Colonic mucosa (tissue), 4 donors: ENCODE results near the gene ORAI3. TPM values are rescaled to one million over a fixed set of nuclear protein-coding genes. Genes with fewer than 3 reads are reported as not detected.

Experiments used
- DNase-seq: peaks from one replicate; pipeline ENCODE4 v3.0.0-alpha.2; 2020
- H3K27ac ChIP-seq: fragments of 200-600 bp; one replicate; pipeline ENCODE4 v1.8.0; 2021
- H3K27me3 ChIP-seq: fragments of 200-600 bp; one replicate; pipeline ENCODE4 v1.8.0; 2021
- H3K36me3 ChIP-seq: fragments of 200-600 bp; one replicate; pipeline ENCODE4 v1.8.0; 2021
- H3K4me1 ChIP-seq: fragments of 200-600 bp; one replicate; pipeline ENCODE4 v1.8.0; 2021; ENCODE audit warnings: mild to moderate bottlenecking
- H3K4me3 ChIP-seq: fragments of 200-600 bp; one replicate; pipeline ENCODE4 v1.8.0; 2021
- H3K9ac ChIP-seq, 2 donors: one replicate each; pipeline ENCODE4 v1.7.0; 2013; ENCODE audit warnings: control low read depth in 2 of 2, low read depth in 2 of 2, low read length in 2 of 2
- H3K9me3 ChIP-seq: fragments of 200-600 bp; one replicate; pipeline ENCODE4 v1.8.0; 2021
- intact Hi-C: fragments of 100-400 bp; cut with DNase I; formaldehyde crosslinking; loops from one replicate; pipeline ENCODE4 v1.14.1; 2022
- total RNA-seq, 2 donors: library from RNA; stranded (reverse); fragmentation: NEBNext Ultra II Directional in 1 of 2; extraction: Animal tissue kit (Norgen Biotek cat#: 25700) in 1 of 2; gene quantifications; one replicate each; pipeline ENCODE4 v1.2.1, GENCODE V29; 2021
- TF ChIP-seq, protein P1 (sequence below): fragments of 200-600 bp; IDR thresholded peaks from one replicate; pipeline ENCODE4 v1.8.0; 2022; ENCODE audit warnings: antibody characterized with exemption, mild to moderate bottlenecking
- donor health status: healthy.
- donor health status: DM: no; HTN: no; CAD: no.
- donor health status: DM: no; HTN: no; CAD: no.

Gene ORAI3
- total RNA-seq, 2 donors from 2014 or later, result 14.3 to 22.1 TPM

DNA sequence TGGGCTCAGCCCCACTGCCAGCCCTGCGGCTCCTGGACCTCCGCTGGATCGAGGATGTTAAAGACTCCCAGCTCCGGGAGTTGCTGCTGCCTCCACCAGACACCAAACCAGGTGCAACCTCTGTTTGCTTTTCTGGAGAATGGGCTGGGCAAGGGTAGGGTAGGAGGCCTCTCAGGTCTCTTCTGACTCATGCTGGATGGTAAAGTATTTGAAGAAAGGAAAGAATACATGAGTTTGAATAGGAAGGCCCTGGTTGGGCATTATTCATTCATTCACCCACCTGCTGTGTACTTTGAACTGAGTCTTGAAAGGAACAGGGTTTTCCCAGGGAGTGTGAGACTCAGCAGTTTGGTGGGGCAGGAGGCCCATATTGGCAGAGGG is 6.5 kb upstream of the ORAI3 start:
- Histone ChIP-seq H3K4me3 (no peak overlapping the region), H3K4me1 (peaks cover 10% of the 10 kb centered on the region), H3K36me3 (no peaks in the 10 kb centered on the region), H3K27ac (peak overlapping the region; percentile 55), H3K27me3 (no peaks in the 10 kb centered on the region), H3K9ac (peak overlapping the region in 1 of 2 donors; percentile 32), H3K9me3 (no peaks in the 10 kb centered on the region)
- DNase-seq, result peak; percentile 32
- intact Hi-C loops, result no loop called here
- TF ChIP-seq, protein P1, sequence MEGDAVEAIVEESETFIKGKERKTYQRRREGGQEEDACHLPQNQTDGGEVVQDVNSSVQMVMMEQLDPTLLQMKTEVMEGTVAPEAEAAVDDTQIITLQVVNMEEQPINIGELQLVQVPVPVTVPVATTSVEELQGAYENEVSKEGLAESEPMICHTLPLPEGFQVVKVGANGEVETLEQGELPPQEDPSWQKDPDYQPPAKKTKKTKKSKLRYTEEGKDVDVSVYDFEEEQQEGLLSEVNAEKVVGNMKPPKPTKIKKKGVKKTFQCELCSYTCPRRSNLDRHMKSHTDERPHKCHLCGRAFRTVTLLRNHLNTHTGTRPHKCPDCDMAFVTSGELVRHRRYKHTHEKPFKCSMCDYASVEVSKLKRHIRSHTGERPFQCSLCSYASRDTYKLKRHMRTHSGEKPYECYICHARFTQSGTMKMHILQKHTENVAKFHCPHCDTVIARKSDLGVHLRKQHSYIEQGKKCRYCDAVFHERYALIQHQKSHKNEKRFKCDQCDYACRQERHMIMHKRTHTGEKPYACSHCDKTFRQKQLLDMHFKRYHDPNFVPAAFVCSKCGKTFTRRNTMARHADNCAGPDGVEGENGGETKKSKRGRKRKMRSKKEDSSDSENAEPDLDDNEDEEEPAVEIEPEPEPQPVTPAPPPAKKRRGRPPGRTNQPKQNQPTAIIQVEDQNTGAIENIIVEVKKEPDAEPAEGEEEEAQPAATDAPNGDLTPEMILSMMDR, result no peak

DNA sequence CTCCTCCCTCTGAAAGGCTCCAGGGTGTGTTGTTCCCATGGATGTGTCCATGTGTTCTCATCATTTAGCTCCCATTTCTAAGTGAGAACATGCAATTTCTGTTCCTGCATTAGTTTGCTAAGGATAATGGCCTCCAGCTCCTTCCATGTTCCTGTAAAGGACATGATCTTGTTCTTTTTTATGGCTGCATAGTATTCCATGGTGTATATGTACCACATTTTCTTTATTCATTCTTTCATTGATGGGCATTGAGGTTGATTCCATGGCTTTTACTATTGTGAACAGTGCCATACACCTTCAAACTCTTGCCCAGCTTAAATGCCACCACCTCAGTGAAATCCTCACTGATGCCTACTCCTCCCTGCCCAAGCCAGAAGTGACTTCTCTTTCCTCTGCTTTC is 4.5 kb upstream of the ORAI3 start:
- no peak for DNase-seq
- H3K4me1 ChIP-seq, result peaks cover 10% of the 10 kb centered on the region
- no peak overlapping the region for H3K27ac ChIP-seq
- H3K4me3 ChIP-seq, result no peak overlapping the region
- no peaks in the 10 kb centered on the region for H3K27me3 ChIP-seq
- no peaks in the 10 kb centered on the region for H3K9me3 ChIP-seq
- H3K9ac ChIP-seq, result no peak overlapping the region
- intact Hi-C loops, result no loop called here
- TF ChIP-seq, protein P1, result no peak
- no peaks in the 10 kb centered on the region for H3K36me3 ChIP-seq

DNA sequence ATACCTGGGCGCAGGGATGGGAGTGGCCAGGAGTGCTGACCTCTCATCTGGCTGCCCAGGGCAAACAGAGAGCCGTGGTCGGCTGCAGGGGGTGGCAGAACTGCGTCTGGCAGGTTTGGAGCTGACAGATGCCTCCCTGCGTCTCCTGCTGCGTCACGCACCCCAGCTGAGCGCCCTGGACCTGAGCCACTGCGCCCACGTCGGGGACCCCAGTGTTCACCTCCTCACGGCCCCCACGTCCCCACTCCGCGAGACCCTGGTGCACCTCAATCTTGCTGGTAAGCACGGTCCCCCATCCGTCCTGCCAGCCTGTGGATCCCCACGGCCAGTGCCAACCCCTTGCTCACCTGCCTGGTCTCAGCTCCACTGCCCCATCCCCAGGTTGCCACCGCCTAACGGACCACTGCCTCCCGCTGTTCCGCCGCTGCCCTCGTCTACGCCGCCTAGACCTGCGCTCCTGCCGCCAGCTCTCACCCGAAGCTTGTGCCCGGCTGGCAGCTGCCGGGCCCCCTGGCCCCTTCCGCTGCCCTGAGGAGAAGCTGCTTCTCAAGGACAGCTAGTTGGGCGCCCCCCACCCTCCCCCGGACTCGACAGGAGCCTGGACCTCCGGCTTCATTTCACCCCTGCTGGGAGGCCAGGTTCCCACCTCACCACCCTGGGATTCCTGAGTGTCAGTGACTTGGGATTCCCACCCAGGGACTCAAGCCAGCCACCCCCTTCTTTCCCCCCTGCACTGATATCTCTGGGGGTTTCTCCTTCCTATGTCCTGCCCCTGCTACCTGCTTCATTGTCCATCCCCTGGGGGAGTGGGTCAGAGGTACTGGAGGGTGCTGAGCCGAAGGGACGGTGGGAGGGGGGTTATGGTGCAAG is 2.0 kb upstream of the ORAI3 start:
- Histone ChIP-seq H3K27me3 (no peaks in the 10 kb centered on the region), H3K9me3 (no peaks in the 10 kb centered on the region), H3K27ac (no peak overlapping the region), H3K4me1 (peaks cover 22% of the 10 kb centered on the region), H3K4me3 (no peak overlapping the region), H3K36me3 (no peaks in the 10 kb centered on the region), H3K9ac (no peak overlapping the region)
- intact Hi-C loops, result no loop called here
- TF ChIP-seq, protein P1, result no peak
- no peak for DNase-seq

DNA sequence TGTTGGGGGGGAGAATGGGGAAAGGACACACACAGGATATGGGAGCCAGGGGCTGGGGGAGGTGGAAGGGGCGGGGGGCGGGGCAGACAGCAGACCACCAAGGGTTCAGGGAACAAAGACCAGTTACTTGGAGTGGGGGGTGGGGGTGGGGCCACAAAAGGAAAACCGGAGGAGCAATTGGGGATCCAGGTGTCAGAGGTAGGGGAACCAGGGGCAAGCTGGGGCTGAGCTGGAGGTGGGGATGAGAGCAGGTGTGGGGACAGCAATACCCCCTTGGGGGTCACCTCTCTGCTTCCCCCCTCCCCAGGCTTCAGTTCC is 1.4 kb upstream of the ORAI3 start:
- TF ChIP-seq, protein P1, result no peak
- no peaks in the 10 kb centered on the region for H3K9me3 ChIP-seq
- peaks cover 16% of the 10 kb centered on the region for H3K4me1 ChIP-seq
- intact Hi-C loops, result no loop called here
- H3K27me3 ChIP-seq, result no peaks in the 10 kb centered on the region
- H3K9ac ChIP-seq, result peak overlapping the region in 1 of 2 donors; percentile 19
- no peak for DNase-seq
- H3K4me3 ChIP-seq, result no peak overlapping the region
- no peak overlapping the region for H3K27ac ChIP-seq
- H3K36me3 ChIP-seq, result no peaks in the 10 kb centered on the region

DNA sequence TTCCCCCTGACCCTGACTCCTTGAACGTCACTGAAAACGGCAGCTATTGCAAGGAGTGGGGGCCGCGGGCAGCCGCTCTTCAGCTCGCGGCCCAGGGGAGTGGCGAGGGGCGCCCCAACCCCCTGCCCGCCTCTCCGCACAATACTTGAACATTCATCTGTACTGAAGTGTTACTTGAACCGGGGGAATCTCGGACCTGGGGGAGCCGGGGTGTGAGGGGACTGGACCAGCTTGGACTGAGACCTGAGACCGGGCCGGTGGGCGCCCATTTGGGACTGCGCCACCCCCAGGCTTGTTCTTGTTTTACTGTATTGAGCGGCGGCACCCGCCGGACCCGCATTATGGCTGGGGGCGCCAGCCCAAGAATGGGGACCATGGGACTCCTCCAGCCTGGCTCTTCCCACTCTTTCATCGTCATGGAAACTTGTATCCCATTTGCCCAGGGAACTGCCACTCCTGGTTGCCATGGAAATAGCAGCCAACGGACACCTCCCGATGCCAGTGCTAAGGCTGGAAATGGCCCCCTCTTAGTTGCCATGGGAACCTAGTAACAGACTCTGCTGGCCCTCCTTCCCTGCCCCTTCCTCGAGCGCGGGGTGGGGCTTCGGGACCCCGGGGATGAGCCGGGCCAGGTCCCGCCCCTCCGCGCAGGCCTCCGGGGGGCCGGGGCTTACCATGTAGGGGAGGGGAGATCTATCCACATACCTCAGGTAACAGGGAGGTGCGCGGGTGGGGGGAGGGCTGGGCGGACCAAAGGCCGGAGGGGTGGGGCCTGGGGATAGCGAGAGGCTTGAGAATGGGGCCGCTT is 805 bp upstream of the ORAI3 start:
- TF ChIP-seq, protein P1, result no peak
- Histone ChIP-seq H3K9me3 (no peaks in the 10 kb centered on the region), H3K27me3 (no peaks in the 10 kb centered on the region), H3K36me3 (no peaks in the 10 kb centered on the region), H3K27ac (peak overlapping the region; percentile 94), H3K4me1 (peaks cover 12% of the 10 kb centered on the region), H3K4me3 (peak overlapping the region; percentile 90), H3K9ac (peak overlapping the region; percentile 26 to 86)
- DNase-seq, result peak; percentile 89
- intact Hi-C loops, result no loop called here
